Measurements from ENCODE around the gene NGEF.

DNA sequence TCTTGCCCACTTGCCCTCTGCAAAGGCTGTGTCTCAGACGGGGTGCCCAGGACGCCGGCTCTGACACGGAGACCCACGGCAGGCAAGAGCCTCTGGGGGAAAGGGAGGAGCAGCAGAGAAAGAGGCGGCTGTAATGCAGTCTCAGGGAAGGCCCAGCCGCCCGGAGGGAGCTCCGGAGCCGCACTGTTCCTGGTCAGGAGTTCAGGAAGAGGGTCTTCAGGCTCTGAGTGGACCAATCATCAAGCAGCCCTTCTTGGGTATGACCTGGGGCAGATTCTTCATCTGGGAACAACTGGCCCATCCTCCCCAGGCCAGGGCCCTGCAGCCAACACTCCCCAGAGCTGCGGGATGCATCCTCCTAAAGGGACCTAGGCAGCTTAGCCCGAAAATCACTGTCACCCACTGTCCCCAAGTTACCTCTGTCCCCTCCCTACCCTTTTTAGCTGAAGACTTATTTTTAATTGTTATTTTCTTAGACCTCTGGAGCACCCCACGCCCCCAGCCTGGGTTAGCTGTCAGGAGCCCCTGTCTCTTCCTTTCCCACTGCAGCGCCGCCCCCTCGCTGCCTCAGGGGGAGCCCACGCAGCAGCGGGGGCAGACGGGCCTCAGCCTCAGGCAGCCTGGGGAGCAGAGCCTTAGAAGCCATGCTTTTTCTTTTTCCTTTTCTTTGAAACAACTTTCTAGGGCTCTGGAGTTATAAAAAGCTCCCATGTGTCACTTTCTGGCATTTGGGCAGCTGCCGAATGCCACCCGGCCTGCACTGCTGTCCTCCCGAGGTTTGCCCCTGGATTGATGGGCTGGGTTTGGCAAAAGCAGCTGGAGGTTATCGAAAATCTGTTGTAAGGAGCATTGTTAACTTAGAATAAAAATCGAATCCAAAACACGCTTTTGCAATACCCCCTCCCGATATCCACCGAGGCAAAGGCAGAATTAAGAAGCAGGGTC, 18.8 kb upstream of the NGEF start:
- TF ChIP-seq, protein P1, sequence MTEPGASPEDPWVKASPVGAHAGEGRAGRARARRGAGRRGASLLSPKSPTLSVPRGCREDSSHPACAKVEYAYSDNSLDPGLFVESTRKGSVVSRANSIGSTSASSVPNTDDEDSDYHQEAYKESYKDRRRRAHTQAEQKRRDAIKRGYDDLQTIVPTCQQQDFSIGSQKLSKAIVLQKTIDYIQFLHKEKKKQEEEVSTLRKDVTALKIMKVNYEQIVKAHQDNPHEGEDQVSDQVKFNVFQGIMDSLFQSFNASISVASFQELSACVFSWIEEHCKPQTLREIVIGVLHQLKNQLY (CRISPR knock-in tag; IDR thresholded peaks at IDR 0.05): no peak
- TF ChIP-seq, protein P2, sequence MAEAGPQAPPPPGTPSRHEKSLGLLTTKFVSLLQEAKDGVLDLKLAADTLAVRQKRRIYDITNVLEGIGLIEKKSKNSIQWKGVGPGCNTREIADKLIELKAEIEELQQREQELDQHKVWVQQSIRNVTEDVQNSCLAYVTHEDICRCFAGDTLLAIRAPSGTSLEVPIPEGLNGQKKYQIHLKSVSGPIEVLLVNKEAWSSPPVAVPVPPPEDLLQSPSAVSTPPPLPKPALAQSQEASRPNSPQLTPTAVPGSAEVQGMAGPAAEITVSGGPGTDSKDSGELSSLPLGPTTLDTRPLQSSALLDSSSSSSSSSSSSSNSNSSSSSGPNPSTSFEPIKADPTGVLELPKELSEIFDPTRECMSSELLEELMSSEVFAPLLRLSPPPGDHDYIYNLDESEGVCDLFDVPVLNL (CRISPR knock-in tag; IDR thresholded peaks at IDR 0.05; ENCODE audit: borderline replicate concordance, low read depth): no peak
- no peak for TF ChIP-seq NR2C2 (CRISPR knock-in tag; IDR thresholded peaks at IDR 0.05)
